AG10803 (cell line): ENCODE results near the gene ASIC2.

Experiments used
- DNase-seq: peaks from one replicate; pipeline ENCODE4 v3.0.0; 2010; ENCODE audit warnings: low read depth
- H3K4me3 ChIP-seq: 2 replicates; pipeline ENCODE4 v1.5.1; 2011; ENCODE audit warnings: mild to moderate bottlenecking, low read length, control low read depth
- TF ChIP-seq, protein P1 (sequence below): conservative IDR thresholded peaks from 2 replicates; pipeline ENCODE4 v1.5.1; 2011; ENCODE audit warnings: mild to moderate bottlenecking, low read length, control low read depth, inconsistent platforms

The ASIC2 gene

GRCh38 chr17:33192951-33193911 is 99.9 kb downstream of the ASIC2 start:
- DNase-seq = no peak
- H3K4me3 ChIP-seq = no peak overlapping the region
- TF ChIP-seq, protein P1, sequence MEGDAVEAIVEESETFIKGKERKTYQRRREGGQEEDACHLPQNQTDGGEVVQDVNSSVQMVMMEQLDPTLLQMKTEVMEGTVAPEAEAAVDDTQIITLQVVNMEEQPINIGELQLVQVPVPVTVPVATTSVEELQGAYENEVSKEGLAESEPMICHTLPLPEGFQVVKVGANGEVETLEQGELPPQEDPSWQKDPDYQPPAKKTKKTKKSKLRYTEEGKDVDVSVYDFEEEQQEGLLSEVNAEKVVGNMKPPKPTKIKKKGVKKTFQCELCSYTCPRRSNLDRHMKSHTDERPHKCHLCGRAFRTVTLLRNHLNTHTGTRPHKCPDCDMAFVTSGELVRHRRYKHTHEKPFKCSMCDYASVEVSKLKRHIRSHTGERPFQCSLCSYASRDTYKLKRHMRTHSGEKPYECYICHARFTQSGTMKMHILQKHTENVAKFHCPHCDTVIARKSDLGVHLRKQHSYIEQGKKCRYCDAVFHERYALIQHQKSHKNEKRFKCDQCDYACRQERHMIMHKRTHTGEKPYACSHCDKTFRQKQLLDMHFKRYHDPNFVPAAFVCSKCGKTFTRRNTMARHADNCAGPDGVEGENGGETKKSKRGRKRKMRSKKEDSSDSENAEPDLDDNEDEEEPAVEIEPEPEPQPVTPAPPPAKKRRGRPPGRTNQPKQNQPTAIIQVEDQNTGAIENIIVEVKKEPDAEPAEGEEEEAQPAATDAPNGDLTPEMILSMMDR = no peak

DNA sequence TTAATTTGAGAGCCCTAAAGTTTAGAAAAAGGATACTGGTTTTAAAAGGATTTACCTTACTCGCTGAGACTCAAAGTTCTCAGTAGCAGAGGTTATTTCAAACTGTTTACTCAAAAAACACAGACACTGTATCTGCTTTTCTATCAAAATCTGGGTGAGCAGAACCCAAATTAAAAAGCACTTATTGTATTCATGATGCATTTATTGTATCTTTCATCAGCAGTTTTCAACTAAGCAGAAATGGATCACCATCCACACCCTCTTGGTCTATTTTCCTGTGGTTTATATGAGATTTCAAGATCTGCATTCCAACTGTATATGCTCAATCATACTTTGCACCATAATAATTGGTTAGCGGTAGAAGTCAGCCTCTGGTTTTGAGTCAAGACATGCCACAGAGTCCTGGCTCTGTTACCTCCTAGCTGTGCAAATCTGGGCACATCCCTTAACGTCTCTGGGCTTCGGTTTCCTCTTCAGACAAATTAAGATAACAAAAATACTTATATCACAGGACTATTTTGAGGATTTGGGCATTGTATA is 109.5 kb downstream of the ASIC2 start:
- no peak overlapping the region for H3K4me3 ChIP-seq
- TF ChIP-seq, protein P1 = no peak
- peak; percentile 45 for DNase-seq

- TF ChIP-seq, protein P1 = no peak
- DNase-seq = no peak
- H3K4me3 ChIP-seq = no peak overlapping the region
Measured at GRCh38 chr17:33179151-33179550, 113.9 kb downstream of the ASIC2 start.

GRCh38 chr17:33178681-33179080 is 114.4 kb downstream of the ASIC2 start:
- no peak for DNase-seq

DNA sequence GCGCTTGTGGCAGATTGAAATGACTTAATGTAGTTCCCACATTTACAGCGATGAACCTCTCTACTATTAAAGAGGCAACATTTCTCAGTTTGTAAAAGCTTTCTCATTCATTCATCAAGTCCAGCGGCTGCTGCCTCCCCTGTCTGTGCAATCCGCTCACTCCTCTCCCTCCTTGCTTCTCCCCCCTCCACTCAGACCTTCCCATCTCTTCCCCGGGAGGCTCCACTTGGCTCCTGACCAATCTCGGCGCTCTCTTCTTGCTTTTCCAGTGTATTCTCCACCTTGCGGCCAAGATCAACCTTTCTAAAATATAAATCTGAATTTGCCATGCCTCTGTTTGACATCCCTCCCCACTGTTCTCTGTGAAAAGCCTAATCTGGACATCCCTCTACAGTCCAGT is 117.5 kb downstream of the ASIC2 start:
- no peak overlapping the region for H3K4me3 ChIP-seq
- TF ChIP-seq, protein P1 = no peak
- no peak for DNase-seq

More at GRCh38 chr17:33178681-33179080, 114.4 kb downstream of the ASIC2 start:
- H3K4me3 ChIP-seq = no peak overlapping the region
- TF ChIP-seq, protein P1 = no peak

- no peak overlapping the region for H3K4me3 ChIP-seq
- DNase-seq = no peak
- TF ChIP-seq, protein P1 = no peak
Measured at GRCh38 chr17:33171931-33172330, 121.2 kb downstream of the ASIC2 start.
